Measurements from ENCODE around the gene LRRIQ1. TPM values are rescaled to one million over a fixed set of nuclear protein-coding genes. Genes with fewer than 3 reads are reported as not detected.

LRRIQ1 gene
- total RNA-seq, 1 experiment from 2014 or later: 0.39 TPM

DNA sequence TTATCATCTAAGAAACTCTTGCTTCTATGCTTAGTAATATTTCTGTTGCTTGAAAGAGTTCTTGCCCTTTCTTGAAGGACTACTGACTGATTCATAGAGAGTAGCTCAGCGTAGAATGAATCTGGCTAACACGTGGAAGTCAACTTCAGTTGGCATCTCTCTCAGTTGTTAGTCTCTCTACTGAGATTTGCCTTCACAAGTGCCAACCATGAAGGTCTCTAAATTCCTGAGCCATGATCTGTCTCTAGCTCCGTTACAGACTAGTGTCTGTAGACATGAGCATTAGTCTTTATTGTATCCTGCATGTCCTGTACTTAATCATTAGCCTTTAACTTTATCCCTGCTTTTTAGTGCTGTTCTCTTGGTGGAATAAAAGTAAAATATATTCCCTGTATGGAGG lies 224.7 kb downstream of the LRRIQ1 start:
- no peak overlapping the region for H3K27ac Mint-ChIP-seq
- H3K9me3 Mint-ChIP-seq: no peaks in the 10 kb centered on the region
- H3K4me1 Mint-ChIP-seq: no peaks in the 10 kb centered on the region
- no peaks in the 10 kb centered on the region for H3K4me1 ChIP-seq (ENCODE audit: insufficient read depth, low read length)
- no peak overlapping the region for H3K9ac ChIP-seq (ENCODE audit: extremely low read depth, insufficient read length, low read length)
- H4K91ac ChIP-seq (ENCODE audit: insufficient read length, low read depth, low read length): no peak overlapping the region
- no peak overlapping the region for H3K4ac ChIP-seq (ENCODE audit: low read depth, low read length)
- no peak overlapping the region for H2AFZ ChIP-seq (ENCODE audit: low read length)
- no peak overlapping the region for H2BK12ac ChIP-seq (ENCODE audit: insufficient read length, low read depth, low read length)
- H3K27me3 ChIP-seq (ENCODE audit: insufficient read depth, low read length): no peaks in the 10 kb centered on the region
- H3T11ph ChIP-seq (ENCODE audit: low read length): no peak overlapping the region
- no peak overlapping the region for H4K5ac ChIP-seq (ENCODE audit: insufficient read length, low read depth, low read length)
- H3K79me2 ChIP-seq (ENCODE audit: insufficient read depth, low read length): no peaks in the 10 kb centered on the region
- no peak overlapping the region for H3K4me3 Mint-ChIP-seq
- no peaks in the 10 kb centered on the region for H4K20me1 ChIP-seq (ENCODE audit: control insufficient read depth, insufficient read depth, insufficient read length)
- DNase-seq: no peak
- H3K27ac ChIP-seq (ENCODE audit: insufficient read length, low read depth, low read length): no peak overlapping the region
- no peak overlapping the region for H3K56ac ChIP-seq (ENCODE audit: insufficient read length, low read depth, low read length)
- no peak overlapping the region for H3K4me2 ChIP-seq (ENCODE audit: insufficient read depth, insufficient read length, low read length)
- H2BK120ac ChIP-seq (ENCODE audit: low read depth, low read length, poor library complexity, severe bottlenecking): no peak overlapping the region
- H2BK5ac ChIP-seq (ENCODE audit: insufficient read length, low read length): no peak overlapping the region
- H3K23me2 ChIP-seq (ENCODE audit: insufficient read length, low read depth, low read length, poor library complexity, severe bottlenecking): no peaks in the 10 kb centered on the region
- no CpG with 5 or more reads among the region's 3 CpGs for WGBS (ENCODE audit: extremely low coverage, insufficient read length, low lambda C conversion rate)
- TF ChIP-seq, protein P1, sequence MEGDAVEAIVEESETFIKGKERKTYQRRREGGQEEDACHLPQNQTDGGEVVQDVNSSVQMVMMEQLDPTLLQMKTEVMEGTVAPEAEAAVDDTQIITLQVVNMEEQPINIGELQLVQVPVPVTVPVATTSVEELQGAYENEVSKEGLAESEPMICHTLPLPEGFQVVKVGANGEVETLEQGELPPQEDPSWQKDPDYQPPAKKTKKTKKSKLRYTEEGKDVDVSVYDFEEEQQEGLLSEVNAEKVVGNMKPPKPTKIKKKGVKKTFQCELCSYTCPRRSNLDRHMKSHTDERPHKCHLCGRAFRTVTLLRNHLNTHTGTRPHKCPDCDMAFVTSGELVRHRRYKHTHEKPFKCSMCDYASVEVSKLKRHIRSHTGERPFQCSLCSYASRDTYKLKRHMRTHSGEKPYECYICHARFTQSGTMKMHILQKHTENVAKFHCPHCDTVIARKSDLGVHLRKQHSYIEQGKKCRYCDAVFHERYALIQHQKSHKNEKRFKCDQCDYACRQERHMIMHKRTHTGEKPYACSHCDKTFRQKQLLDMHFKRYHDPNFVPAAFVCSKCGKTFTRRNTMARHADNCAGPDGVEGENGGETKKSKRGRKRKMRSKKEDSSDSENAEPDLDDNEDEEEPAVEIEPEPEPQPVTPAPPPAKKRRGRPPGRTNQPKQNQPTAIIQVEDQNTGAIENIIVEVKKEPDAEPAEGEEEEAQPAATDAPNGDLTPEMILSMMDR (conservative IDR thresholded peaks at IDR 0.05): no peak
- no peaks in the 10 kb centered on the region for H3K27me3 Mint-ChIP-seq (ENCODE audit: low read depth)
- H3K79me1 ChIP-seq (ENCODE audit: insufficient read depth, low read depth, low read length, poor library complexity, severe bottlenecking): no peaks in the 10 kb centered on the region
- H2BK20ac ChIP-seq (ENCODE audit: low read depth, low read length, poor library complexity, severe bottlenecking): no peak overlapping the region
- H4K8ac ChIP-seq (replicated peaks; ENCODE audit: insufficient read length, low read depth, low read length): no peak overlapping the region
- no peak overlapping the region for H2BK15ac ChIP-seq (ENCODE audit: low read depth, low read length)
- no peak overlapping the region for H2AK5ac ChIP-seq (ENCODE audit: insufficient read length, low read length)
- H3K36me3 Mint-ChIP-seq (ENCODE audit: insufficient read depth in 1 of 3, low read depth in 3 of 3): no peaks in the 10 kb centered on the region
- H3K14ac ChIP-seq (ENCODE audit: insufficient read depth, low read length): no peak overlapping the region
- H3K23ac ChIP-seq (ENCODE audit: insufficient read length, low read depth, low read length): no peak overlapping the region
- no peak overlapping the region for H3K18ac ChIP-seq (ENCODE audit: insufficient read length, low read depth, low read length)
- H3K9me3 ChIP-seq (ENCODE audit: control insufficient read depth, low read depth, low read length): no peaks in the 10 kb centered on the region
